CD4-positive, alpha-beta T cell treated with Interleukin-17A for 1 hour (primary cell): ENCODE results near the gene MOB3A.

Experiments
- DNase-seq: peaks from one replicate; pipeline ENCODE4 v3.0.0-alpha.2; 2020

MOB3A gene

GRCh38 chr19:2055931-2056836 lies 39.9 kb downstream of the MOB3A start:
- DNase-seq: peak; percentile 62

- no peak for DNase-seq
Observed at GRCh38 chr19:2054763-2055162, 41.4 kb downstream of the MOB3A start.

DNA sequence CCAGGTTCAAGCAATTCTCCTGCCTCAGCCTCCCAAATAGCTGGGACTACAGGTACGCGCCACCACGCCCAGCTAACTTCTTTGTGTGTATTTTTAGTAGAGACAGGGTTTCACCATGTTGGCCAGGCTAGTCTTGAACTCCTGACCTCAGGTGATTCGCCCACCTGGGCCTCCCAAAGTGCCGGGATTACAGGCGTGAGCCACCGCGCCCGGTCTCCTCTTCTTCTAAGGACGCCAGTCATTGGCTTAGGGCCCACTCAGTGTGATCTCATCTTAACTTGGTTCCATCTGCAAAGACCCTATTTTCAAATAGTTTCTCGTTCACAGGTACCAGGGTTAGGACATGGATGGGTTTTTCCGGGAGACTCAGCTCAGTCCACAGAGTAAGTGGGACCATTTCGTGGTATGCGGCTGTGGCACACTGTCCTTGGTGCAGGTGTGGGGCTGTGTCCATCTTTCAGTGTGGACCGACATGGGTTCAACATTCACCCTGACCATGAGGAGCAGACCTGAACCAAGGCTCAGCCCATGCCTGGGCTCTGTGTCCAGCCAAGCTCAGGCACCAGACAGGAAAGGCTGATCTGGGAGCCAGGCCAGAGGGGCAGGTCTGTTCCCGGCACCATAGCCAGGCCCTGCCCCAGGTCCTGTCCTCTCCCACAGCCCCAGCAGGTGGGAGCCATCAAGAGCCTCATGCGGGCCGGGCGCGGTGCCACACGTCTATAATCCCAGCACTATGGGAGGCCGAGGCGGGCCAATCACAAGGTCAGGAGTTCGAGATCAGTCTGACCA lies 42.3 kb downstream of the MOB3A start:
- DNase-seq: no peak

- peak; percentile 81 for DNase-seq
Observed at GRCh38 chr19:2051773-2052704, 44.1 kb downstream of the MOB3A start.

DNA sequence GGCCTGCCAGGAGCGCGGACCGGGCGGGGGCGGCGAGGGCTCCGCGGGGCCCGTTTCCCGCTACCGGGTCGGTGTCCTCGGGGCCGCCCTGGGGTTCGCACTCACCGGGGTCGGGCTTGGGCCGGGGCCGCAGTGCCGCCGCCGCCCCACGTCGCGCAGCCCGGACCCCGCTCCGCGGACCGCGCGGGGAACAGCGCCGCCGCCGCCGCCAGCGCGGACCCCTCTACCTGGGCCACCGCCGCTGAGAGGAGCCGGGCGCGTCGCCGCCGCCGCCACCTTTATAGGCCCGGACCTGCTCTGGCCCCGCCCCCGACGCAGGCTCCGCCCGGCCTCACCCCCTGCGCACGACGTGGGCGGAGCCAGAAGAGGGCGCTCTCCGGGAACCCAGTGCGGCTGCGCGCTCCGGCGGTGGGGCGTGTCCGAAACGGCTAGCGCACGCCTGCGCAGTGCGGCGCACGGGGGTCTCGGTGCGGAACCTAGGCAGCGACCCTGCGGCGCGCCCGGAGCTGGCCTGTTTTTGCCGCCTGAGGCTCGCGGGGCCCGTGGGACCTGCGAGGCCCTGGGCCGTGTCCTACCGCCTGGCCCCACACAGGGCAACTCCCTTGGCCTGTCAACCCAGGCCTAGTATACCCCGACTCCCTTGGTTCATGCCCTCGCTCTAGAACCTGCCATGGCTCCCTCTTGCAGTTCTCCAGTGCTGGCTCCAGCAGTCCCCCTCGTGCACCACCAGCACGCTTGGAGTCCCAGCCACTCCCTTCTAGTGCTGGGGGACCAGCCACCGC lies 44.9 kb downstream of the MOB3A start, which contains the start of gene MKNK2:
Gene MKNK2, minus strand, starts transcription at position 254 of the 782 bp plus-strand sequence. CDS start 393 bp downstream, outside the sequence.
- DNase-seq: peak; percentile 91

DNA sequence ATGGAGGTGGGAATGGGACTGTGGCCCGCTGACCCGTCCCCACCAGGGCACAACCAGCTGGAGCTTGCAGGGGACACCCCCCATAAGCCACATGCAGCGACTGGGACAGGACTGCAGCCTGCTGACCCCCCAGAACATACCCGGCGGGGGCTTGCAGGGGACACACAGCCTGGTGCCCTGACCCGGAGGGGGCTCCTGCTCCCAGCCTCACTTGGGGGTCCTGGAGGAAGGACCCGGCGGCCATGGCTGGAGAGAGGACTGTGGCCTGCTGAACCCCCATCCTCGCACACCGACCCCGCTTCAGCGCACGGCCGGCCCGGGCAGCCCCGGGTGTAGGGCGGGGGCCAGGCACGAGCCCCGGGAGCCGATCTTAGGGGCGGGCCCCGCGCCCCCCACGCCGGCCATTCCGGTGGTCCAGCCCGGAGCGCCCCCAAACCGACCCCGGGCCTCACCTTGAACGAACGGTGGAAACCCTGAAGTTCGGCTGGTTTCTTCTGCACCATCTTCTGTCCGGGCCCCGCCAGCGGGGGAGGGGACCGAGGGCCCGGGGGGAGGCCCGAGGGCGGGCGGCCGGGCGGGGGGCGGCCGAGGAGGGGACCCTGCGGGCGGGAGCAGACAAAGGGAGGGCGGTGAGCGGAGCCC lies 45.7 kb downstream of the MOB3A start:
- DNase-seq: no peak

DNA sequence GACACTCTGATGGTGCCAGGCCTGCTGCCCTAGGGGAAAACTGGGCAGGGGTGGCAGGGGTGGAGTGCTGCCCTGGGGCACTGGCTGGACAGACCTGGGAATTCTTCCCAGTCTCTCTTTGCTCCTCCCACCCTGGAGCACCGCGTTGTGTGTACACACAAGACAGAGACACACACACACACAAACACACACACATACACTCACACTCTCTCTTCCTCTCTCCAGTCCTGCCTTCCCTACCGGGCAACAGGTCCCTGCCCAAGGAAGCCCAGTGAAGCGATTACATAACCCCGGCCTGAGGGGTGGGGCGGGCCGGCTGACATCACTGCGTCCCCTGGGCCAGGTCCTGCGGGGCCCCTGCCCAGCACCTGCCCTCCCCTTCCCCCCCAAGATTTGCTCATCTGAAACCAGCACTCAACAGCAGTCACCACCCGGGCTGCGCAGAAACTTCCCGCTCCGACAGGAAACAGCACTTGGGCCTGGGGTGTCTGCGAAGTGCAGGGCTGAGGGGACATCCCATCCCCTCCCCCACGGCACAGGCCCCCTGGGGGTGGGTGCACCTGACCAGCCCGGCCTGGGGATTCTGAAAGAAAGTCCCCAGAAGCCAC lies 46.3 kb downstream of the MOB3A start:
- DNase-seq: peak; percentile 76

- DNase-seq: peak; percentile 22
Observed at GRCh38 chr19:2048959-2049740, 47.0 kb downstream of the MOB3A start.

GRCh38 chr19:2048104-2048958 lies 47.8 kb downstream of the MOB3A start:
- DNase-seq: no peak

DNA sequence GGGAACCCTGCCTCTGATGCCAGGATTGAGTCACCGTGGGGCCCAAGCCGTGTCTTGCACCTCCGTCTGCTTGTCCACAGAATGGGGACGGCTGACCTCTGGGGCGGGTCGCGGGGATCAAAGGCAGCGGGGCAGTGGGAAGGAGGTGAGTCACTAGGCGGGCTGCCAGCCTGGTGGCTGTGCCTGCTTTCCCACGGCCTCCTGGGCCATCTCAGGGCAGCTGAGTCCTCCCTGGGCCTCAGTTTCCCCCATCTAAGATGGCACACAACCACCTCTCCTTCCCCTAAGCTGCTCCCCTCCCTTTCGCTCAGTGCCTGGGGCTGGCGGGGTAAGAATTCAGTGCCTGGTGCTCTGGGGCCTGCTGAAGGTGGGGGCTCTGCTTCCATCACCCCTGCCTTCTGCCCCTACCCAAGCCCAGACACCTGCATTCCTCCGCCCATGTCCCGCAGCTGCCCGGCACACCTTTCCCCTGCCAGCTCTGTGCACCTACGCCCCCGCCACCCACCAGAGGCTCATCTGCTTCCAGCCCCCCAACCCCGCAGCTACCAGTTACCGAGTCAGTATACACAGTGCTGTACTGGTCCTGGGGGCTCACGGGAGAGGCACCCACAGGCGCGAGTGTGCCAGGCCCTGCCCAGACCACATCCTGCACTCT lies 48.5 kb downstream of the MOB3A start:
- peak; percentile 44 for DNase-seq

- peak; percentile 18 for DNase-seq
Observed at GRCh38 chr19:2047076-2047448, 49.1 kb downstream of the MOB3A start.

DNA sequence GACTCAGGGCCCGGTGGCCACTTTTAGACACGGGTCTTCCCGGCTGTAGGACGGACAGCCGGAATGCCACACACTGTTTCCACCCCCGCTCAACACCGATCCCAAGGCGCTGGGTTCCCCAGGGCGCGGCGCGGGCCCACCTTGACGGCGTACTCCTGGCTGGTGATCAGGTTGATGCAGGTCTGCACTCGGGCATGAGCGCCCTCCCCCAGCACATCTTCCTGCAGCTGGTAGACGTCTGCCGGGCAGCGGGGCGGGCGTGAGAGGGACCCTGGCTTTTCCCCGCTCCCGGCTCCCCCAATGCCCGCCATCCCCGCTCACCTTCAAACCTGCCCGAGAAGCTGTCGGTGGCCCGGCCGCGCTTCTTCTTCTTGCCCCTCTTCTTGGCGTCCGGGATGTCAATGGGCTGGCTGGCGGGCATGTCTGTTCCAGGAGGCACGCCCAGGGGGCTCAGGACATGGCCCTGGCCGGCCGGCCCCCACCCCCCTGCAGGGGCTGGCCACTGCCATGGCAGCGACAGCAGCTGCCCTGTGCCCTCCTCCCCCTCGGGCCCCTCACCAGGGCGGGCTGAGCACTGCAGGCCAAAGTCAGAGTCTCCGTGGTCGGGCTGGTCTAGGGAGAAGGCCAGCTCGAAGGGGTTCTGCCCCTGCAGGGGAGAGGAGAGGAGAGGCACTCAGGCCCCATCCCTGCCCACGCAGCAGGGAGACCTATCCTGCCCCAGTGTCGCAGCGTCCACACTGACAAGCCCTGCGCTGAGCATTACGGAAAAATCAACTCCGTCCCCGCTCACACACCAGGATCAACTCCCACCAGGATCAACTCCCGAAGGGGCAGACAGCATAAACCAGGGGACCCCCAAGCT lies 49.8 kb downstream of the MOB3A start:
- DNase-seq: no peak

- no peak for DNase-seq
Observed at GRCh38 chr19:2045501-2046045, 50.6 kb downstream of the MOB3A start.

DNA sequence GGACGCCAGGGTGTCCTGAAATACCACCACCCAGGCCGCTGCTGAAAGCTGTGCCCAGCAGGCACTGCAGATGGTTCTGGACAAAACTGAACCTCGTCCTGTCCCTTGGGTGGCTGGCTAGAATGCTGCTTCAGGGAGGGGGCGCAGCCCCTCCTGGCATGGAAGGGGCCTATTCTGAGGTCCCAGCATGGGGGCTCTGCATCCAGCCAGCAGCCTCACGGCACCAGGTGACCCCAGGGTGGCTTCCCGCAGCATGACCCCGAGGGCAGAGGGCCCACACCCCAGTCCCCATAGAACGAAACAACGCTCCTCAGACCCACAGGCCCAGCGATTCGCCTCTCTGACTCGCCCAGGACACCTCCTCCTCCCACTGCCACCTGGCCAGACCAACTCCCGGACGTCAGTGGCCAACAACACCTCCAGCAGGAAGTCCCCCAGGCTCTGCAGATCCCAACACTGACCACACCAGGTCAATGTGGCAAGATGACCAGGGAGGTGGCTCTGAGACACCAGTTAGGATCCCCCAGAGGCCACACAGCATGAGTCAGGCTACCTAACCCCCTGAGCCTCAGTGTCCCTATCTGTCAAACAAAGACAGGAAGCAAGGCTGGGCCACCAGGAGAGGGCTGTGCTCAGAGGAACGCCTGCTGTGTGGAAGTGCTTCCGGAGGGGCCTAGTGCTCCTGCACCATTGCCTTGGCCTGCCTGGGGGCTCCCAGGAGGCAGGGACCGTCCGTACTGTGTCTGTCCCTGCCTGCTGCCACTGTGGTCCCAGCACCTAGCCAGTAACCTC lies 51.2 kb downstream of the MOB3A start:
- DNase-seq: no peak

DNA sequence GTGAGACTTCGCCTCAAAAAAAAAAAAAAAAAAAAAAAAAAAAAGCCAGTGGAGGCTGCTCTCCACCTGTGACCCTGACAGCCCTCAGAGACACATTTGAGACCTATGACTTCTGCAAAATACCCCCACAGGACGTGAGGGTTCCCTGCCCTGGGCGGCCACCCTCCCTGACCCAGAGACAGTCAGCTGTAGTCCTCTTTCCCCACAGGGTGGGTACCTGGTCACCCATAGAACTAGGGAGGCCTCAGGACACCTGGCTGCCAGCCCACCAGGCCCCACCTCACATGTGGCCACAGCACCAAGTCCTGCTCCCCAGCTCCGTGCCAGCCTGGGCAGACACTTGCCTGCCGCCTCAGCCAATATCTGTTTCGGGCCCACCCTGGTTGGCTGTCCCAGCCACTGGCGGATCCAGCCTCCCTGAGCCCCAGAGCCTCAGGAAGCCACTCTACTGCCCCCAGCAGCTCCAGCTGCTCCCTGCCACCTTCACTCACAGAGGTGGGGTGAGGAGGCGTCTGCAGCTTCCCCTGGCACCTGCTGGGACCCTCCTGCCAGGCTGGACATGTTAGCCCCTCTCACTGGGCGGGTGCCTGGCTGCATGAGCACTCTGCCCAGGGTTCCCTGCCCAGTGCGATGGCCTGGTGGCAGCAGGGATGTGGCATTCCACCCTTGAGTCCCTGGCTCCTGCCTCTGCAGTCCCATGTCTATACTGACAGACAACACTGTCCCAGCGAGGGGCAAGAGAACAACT lies 52.0 kb downstream of the MOB3A start:
- peak; percentile 25 for DNase-seq

DNA sequence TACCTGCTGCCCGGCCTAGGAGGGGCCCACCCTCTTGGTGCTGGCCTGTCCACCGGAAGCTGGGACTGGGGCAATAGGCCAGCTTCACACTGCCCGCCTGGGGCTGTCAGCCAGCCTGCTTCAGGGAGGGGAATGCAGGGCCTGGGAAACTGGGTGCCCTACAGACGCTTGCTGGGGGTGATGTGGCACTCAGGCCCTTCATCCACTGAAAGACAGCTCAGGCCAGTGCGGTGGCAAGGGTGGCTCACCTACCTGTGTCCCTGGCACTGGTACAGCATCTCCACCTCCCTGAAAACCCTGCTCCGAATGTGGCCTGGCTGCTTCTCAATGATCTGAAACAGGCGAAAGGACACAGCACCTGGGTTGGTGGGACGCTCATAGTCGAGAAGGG lies 52.9 kb downstream of the MOB3A start:
- no peak for DNase-seq
